H1 (cell line): ENCODE data around the gene SLC9A7. TPM values are rescaled to one million over a fixed set of nuclear protein-coding genes. Genes with fewer than 3 reads are reported as not detected.

Experiments
- CTCF ChIA-PET: fragments of 300-600 bp; sonication (Branson Sonifier 250); formaldehyde crosslinking; loops from one replicate; lab custom pipeline; 2021; ENCODE audit not compliant: partially characterized antibody; lab: Charles Lee
- POLR2A ChIA-PET: fragments of 300-600 bp; sonication (Branson Sonifier 250); formaldehyde crosslinking; loops from one replicate; lab custom pipeline; 2021; ENCODE audit warnings: inconsistent platforms; ENCODE audit not compliant: partially characterized antibody; lab: Charles Lee
- DNase-seq, 2 experiments: peaks; one replicate each; pipeline versions ENCODE4 v3.0.0 to v3.0.0-alpha.2; 2010 to 2022; ENCODE audit warnings: low spot score in 2 of 2, low read depth in 1 of 2, mixed read lengths in 1 of 2
- FAIRE-seq: peaks from 2 replicates; lab custom pipeline; 2011; peaks lifted over from hg19 to GRCh38; lab: Jason Lieb, UNC
- H2AFZ ChIP-seq: 2 replicates; pipeline ENCODE4 v1.8.1; 2012; ENCODE audit warnings: low read length, inconsistent platforms
- H2AK5ac ChIP-seq: 2 replicates; pipeline ENCODE4 v1.6.1; 2013; ENCODE audit warnings: low read depth, low read length
- H2BK120ac ChIP-seq: replicated peaks from 2 replicates; pipeline ENCODE3; 2013; ENCODE audit warnings: low read depth, low read length, inconsistent platforms
- H2BK12ac ChIP-seq: 2 replicates; pipeline ENCODE4 v1.6.1; 2013; ENCODE audit warnings: low read depth, low read length
- H2BK15ac ChIP-seq: 2 replicates; pipeline ENCODE4 v1.6.1; 2013; ENCODE audit warnings: low read length
- H2BK20ac ChIP-seq: 2 replicates; pipeline ENCODE4 v1.6.1; 2013; ENCODE audit warnings: low read length
- H2BK5ac ChIP-seq: 2 replicates; pipeline ENCODE4 v1.6.1; 2013; ENCODE audit warnings: low read depth, low read length
- H3K14ac ChIP-seq: 2 replicates; pipeline ENCODE4 v1.6.1; 2013; ENCODE audit warnings: inconsistent platforms; ENCODE audit not compliant: insufficient read length
- H3K18ac ChIP-seq: 2 replicates; pipeline ENCODE4 v1.6.1; 2013; ENCODE audit warnings: low read length; ENCODE audit errors: extremely low read depth
- H3K23ac ChIP-seq: 2 replicates; pipeline ENCODE4 v1.6.1; 2013; ENCODE audit warnings: inconsistent platforms; ENCODE audit not compliant: insufficient read length
- H3K23me2 ChIP-seq: 2 replicates; pipeline ENCODE4 v1.6.1; 2013; ENCODE audit warnings: low read depth, low read length
- H3K27ac ChIP-seq: 2 replicates; pipeline ENCODE4 v1.6.1; 2011; ENCODE audit warnings: low read depth, low read length, inconsistent platforms
- H3K27me3 ChIP-seq, 4 experiments: replicated peaks in 1 of 4; 1 replicate in 1 of 4; 2 replicates in 3 of 4; pipeline versions ENCODE4 v1.6.1 to v1.8.1; 2011 to 2013; ENCODE audit warnings: low read length in 3 of 4, mild to moderate bottlenecking in 3 of 4, inconsistent platforms in 2 of 4, mixed read lengths in 2 of 4, moderate library complexity in 1 of 4; ENCODE audit not compliant: control insufficient read depth in 3 of 4, insufficient read depth in 3 of 4; ENCODE audit errors: extremely low read depth in 1 of 4
- H3K36me3 ChIP-seq, 4 experiments: 2 replicates each; pipeline versions ENCODE4 v1.6.1 to v1.8.1; 2011 to 2013; ENCODE audit warnings: mild to moderate bottlenecking in 4 of 4, low read length in 3 of 4, moderate library complexity in 2 of 4, control low read depth in 1 of 4, inconsistent platforms in 1 of 4; ENCODE audit not compliant: insufficient read depth in 4 of 4, control insufficient read depth in 2 of 4
- H3K4ac ChIP-seq: replicated peaks from 2 replicates; pipeline ENCODE3; 2013; ENCODE audit warnings: low read length, low read depth, mixed read lengths, inconsistent platforms; ENCODE audit not compliant: insufficient read length
- H3K4me1 ChIP-seq, 4 experiments: replicated peaks in 1 of 4; 1 replicate in 1 of 4; 2 replicates in 3 of 4; pipeline versions ENCODE4 v1.6.1 to v1.8.1; 2011 to 2013; ENCODE audit warnings: low read length in 3 of 4, inconsistent platforms in 2 of 4, mixed read lengths in 1 of 4; ENCODE audit not compliant: insufficient read depth in 4 of 4, control insufficient read depth in 3 of 4
- H3K4me2 ChIP-seq, 2 experiments: 2 replicates each; pipeline versions ENCODE4 v1.6.1 to v1.8.1; 2011 to 2013; ENCODE audit warnings: low read depth in 2 of 2, low read length in 2 of 2, control low read depth in 1 of 2, inconsistent platforms in 1 of 2, mild to moderate bottlenecking in 1 of 2; ENCODE audit not compliant: insufficient read depth in 1 of 2
- H3K4me3 ChIP-seq, 4 experiments: fragments of 200-600, 300-600 bp in 1 of 4; sonication (generic), shearing (Covaris generic), sonication (Bioruptor Twin) in 1 of 4; 2 replicates each; pipeline versions ENCODE4 v1.5.1 to v1.8.1; 2011 to 2016; ENCODE audit warnings: low read length in 4 of 4, low read depth in 3 of 4, control low read depth in 2 of 4, inconsistent platforms in 2 of 4, mild to moderate bottlenecking in 2 of 4, mixed read lengths in 1 of 4, moderate library complexity in 1 of 4; ENCODE audit not compliant: insufficient read depth in 2 of 4; ENCODE audit errors: extremely low read depth in 1 of 4
- H3K56ac ChIP-seq: replicated peaks from 2 replicates; pipeline ENCODE3; 2013; ENCODE audit warnings: low read depth, mild to moderate bottlenecking, mixed read lengths, low read length, inconsistent platforms; ENCODE audit not compliant: insufficient read length
- H3K79me1 ChIP-seq: 2 replicates; pipeline ENCODE4 v1.6.1; 2013; ENCODE audit warnings: low read depth, low read length, control low read depth
- H3K79me2 ChIP-seq, 2 experiments: 2 replicates each; pipeline versions ENCODE4 v1.6.1 to v1.8.1; 2012 to 2013; ENCODE audit warnings: low read length in 2 of 2, mild to moderate bottlenecking in 2 of 2, inconsistent platforms in 1 of 2; ENCODE audit not compliant: insufficient read depth in 2 of 2, control insufficient read depth in 1 of 2
- H3K9ac ChIP-seq, 4 experiments: replicated peaks in 1 of 4; 1 replicate in 1 of 4; 2 replicates in 3 of 4; pipeline versions ENCODE4 v1.6.1 to v1.8.1; 2011 to 2013; ENCODE audit warnings: low read depth in 3 of 4, low read length in 3 of 4, control low read depth in 2 of 4, mild to moderate bottlenecking in 2 of 4, moderate library complexity in 2 of 4, inconsistent platforms in 1 of 4; ENCODE audit errors: extremely low read depth in 1 of 4
- H3K9me3 ChIP-seq, 2 experiments: 2 replicates each; pipeline versions ENCODE4 v1.6.1 to v1.8.1; 2012 to 2013; ENCODE audit warnings: mild to moderate bottlenecking in 2 of 2, moderate library complexity in 2 of 2, control low read depth in 1 of 2, inconsistent platforms in 1 of 2, low read depth in 1 of 2, low read length in 1 of 2, mixed read lengths in 1 of 2; ENCODE audit not compliant: insufficient read depth in 2 of 2
- H4K20me1 ChIP-seq, 2 experiments: replicated peaks in 1 of 2; 2 replicates each; pipeline versions ENCODE3 to v1.8.1; 2011 to 2013; ENCODE audit warnings: inconsistent platforms in 2 of 2, low read length in 2 of 2, mild to moderate bottlenecking in 1 of 2; ENCODE audit not compliant: insufficient read depth in 2 of 2, control insufficient read depth in 1 of 2
- H4K5ac ChIP-seq: 2 replicates; pipeline ENCODE4 v1.6.1; 2013; ENCODE audit warnings: low read length, low read depth, mixed read lengths, inconsistent platforms; ENCODE audit not compliant: insufficient read length
- H4K8ac ChIP-seq: 2 replicates; pipeline ENCODE4 v1.8.0; 2013; ENCODE audit warnings: mild to moderate bottlenecking, moderate library complexity, low read length, inconsistent platforms; ENCODE audit not compliant: insufficient read depth; ENCODE audit errors: extremely low read depth
- H4K91ac ChIP-seq: replicated peaks from 2 replicates; pipeline ENCODE3; 2013; ENCODE audit warnings: low read length, mixed read lengths, inconsistent platforms; ENCODE audit not compliant: insufficient read length
- GABPA ChIP-seq: IDR thresholded peaks from 2 replicates; pipeline ENCODE4 v1.6.1; 2011; ENCODE audit warnings: mild to moderate bottlenecking, low read length, moderate library complexity, borderline replicate concordance; ENCODE audit not compliant: insufficient read depth
- KDM4A ChIP-seq: IDR thresholded peaks from one replicate; pipeline ENCODE4 v1.7.1; 2012; ENCODE audit warnings: low read depth, mild to moderate bottlenecking, moderate library complexity, low read length, inconsistent platforms; ENCODE audit not compliant: severe bottlenecking
- MAFK ChIP-seq: IDR thresholded peaks from 2 replicates; pipeline ENCODE4 v1.6.1; 2012; ENCODE audit warnings: low read depth, mild to moderate bottlenecking, improper control_type of control experiment, low read length
- SRF ChIP-seq: IDR thresholded peaks from 2 replicates; pipeline ENCODE4 v1.6.1; 2011; ENCODE audit warnings: mild to moderate bottlenecking, low read depth, low read length, moderate library complexity
- TAF7 ChIP-seq: optimal IDR thresholded peaks from 2 replicates; pipeline ENCODE3; 2011; ENCODE audit warnings: low read depth, mild to moderate bottlenecking, inconsistent platforms, low read length, moderate library complexity, borderline replicate concordance
- TEAD4 ChIP-seq: IDR thresholded peaks from 2 replicates; pipeline ENCODE4 v1.6.1; 2012; ENCODE audit warnings: low read depth, low read length, inconsistent platforms, mixed read lengths
- WGBS, 2 experiments: shearing (Covaris generic) in 1 of 2; methylation state at CpG; one replicate each; pipeline versions ENCODE4 v1.1.6 to v1.1.7; 2013 to 2015; ENCODE audit warnings: low lambda C conversion rate in 2 of 2, mixed read lengths in 2 of 2, inconsistent platforms in 1 of 2, low coverage in 1 of 2, missing lambda C conversion rate in 1 of 2; ENCODE audit not compliant: insufficient replicate concordance in 2 of 2, insufficient coverage in 1 of 2, insufficient read length in 1 of 2; ENCODE audit errors: extremely low coverage in 1 of 2, missing lambda C conversion rate in 1 of 2; 5-methylcytosine and 5-hydroxymethylcytosine counted together
- polyA plus RNA-seq, 7 experiments: library from polyadenylated mRNA; depleted of rRNA in 3 of 7; stranded (reverse) in 5 of 7; unstranded in 2 of 7; fragments of >200 nt in 5 of 7; fragments of 200-250 nt in 2 of 7; gene quantifications; 1 replicate in 5 of 7; 2 replicates in 1 of 7; 4 replicates in 1 of 7; pipeline versions ENCODE4 v1.2.1 to v1.2.3, GENCODE V29; 2011 to 2013; ENCODE audit warnings: missing spikeins in 2 of 7, mixed read lengths in 2 of 7
- total RNA-seq: library from RNA; stranded (reverse); fragmentation: NEBNext Ultra II Directional; extraction: Animal tissue kit (Norgen Biotek cat#: 25700); gene quantifications from 2 replicates; pipeline ENCODE4 v1.2.1, GENCODE V29; 2021
- TF ChIP-seq, protein P1 (sequence below): IDR thresholded peaks from 2 replicates; pipeline ENCODE4 v1.6.1; 2012; ENCODE audit warnings: inconsistent platforms

The SLC9A7 gene
- total and polyA plus RNA-seq, 2 of the 8 experiments (the other 6 are each of a cell fraction or from before 2014, with no cell fraction given), result 6.7 to 17.2 TPM

DNA sequence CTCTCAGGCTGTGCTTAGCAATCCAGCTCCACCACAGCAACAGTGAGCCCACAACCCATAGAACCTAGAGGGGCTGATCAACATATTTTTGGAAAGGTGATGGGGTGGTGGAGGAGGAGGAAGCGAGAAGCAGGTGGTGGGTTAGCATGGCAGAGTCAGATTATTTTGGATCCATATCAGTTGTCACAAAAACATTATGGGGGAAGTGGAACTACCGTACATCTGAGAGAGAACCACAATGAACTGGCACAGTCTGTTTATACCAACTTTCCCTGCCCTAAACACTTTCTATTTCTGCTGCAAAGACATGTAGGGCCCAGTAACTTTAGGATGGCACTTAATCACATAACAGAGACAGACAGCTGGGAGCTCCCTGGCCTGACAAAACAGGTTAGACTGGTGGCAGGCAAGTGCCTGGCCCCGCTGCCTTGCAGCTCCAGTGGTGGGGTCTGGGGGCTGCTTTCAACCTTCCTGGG is 4.3 kb downstream of the SLC9A7 start:
- Histone ChIP-seq H3K4me2 (peak overlapping the region; percentile 25 to 38; a peak in 3 of 4 replicates), H2BK20ac (no peak overlapping the region), H2BK12ac (no peak overlapping the region), H3K9me3 (no peaks in the 10 kb centered on the region), H3K27me3 (no peaks in the 10 kb centered on the region; a peak in 1 of 7 replicates), H4K5ac (no peak overlapping the region), H3K23ac (no peak overlapping the region), H2BK5ac (no peak overlapping the region), H3K14ac (no peak overlapping the region), H3K4me1 (peaks cover under 1 to 16% (median 7%) of the 10 kb centered on the region in 4 experiments; a peak in 5 of 7 replicates), H3K79me1 (peaks cover 3% of the 10 kb centered on the region; the same call in 1 of the 2 replicates), H3K27ac (no peak overlapping the region), H4K8ac (no peak overlapping the region), H3K9ac (no peak overlapping the region; a peak in 2 of 7 replicates), H3K36me3 (no peaks in the 10 kb centered on the region), H2BK120ac (no peak overlapping the region), H3K79me2 (peaks cover 0 to 42% of the 10 kb centered on the region in 2 experiments; a peak in 3 of 4 replicates), H3K4ac (no peak overlapping the region), H2BK15ac (no peak overlapping the region), H3K4me3 (no peak overlapping the region), H3K18ac (no peak overlapping the region), H4K20me1 (peaks cover 0 to 1% of the 10 kb centered on the region in 2 experiments), H2AFZ (no peak overlapping the region), H3K23me2 (peaks cover 4% of the 10 kb centered on the region; the same call in 1 of the 2 replicates), H3K56ac (no peak overlapping the region), H4K91ac (no peak overlapping the region), H2AK5ac (no peak overlapping the region)
- TF ChIP-seq GABPA (no peak), TAF7 (no peak), TEAD4 (no peak), KDM4A (no peak), SRF (no peak), MAFK (no peak)
- TF ChIP-seq, protein P1, sequence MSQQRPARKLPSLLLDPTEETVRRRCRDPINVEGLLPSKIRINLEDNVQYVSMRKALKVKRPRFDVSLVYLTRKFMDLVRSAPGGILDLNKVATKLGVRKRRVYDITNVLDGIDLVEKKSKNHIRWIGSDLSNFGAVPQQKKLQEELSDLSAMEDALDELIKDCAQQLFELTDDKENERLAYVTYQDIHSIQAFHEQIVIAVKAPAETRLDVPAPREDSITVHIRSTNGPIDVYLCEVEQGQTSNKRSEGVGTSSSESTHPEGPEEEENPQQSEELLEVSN, result no peak
- WGBS, 2 experiments, result 78% methylated on average over 2 of the region's 3 CpGs; no CpG with 5 or more reads in 1 of the 2 experiments
- no peak for FAIRE-seq
- DNase-seq, result no peak
- POLR2A ChIA-PET, result interaction anchor here (0.9 kb wide), 1 partner anchor 34 kb away, joined by 3 read pairs; no protein-coding TSS in a partner anchor
- CTCF ChIA-PET, result interaction anchor here (1.2 to 1.5 kb wide), 2 partner anchors 11 to 43 kb away, joined by 3 to 4 read pairs; no protein-coding TSS in a partner anchor
